ENCODE results near the gene DBN1.

Gene DBN1

GRCh38 chr5:177476531-177477233 lies 3.2 kb upstream of the DBN1 start:
- Histone ChIP-seq H3K27me3 (ENCODE audit: control insufficient read depth, insufficient read depth, low read length) (no peaks in the 10 kb centered on the region), H3K9ac (ENCODE audit: low read depth, low read length) (no peak overlapping the region), H3K4me2 (ENCODE audit: low read length) (no peak overlapping the region), H3K36me3 (ENCODE audit: insufficient read depth, low read length) (peaks cover 10% of the 10 kb centered on the region), H3K9me3 (replicated peaks; ENCODE audit: low read length) (no peaks in the 10 kb centered on the region), H3K4me1 (ENCODE audit: control insufficient read depth, insufficient read depth, low read length) (peaks cover 33% of the 10 kb centered on the region), H3K4me3 (ENCODE audit: low read length) (no peak overlapping the region)

- no peaks in the 10 kb centered on the region for H3K27me3 ChIP-seq (ENCODE audit: control insufficient read depth, insufficient read depth, low read length)
- peaks cover 13% of the 10 kb centered on the region for H3K36me3 ChIP-seq (ENCODE audit: insufficient read depth, low read length)
- no peak overlapping the region for H3K4me2 ChIP-seq (ENCODE audit: low read length)
- no peaks in the 10 kb centered on the region for H3K9me3 ChIP-seq (replicated peaks; ENCODE audit: low read length)
- no peak overlapping the region for H3K9ac ChIP-seq (ENCODE audit: low read depth, low read length)
- no peak overlapping the region for H3K4me3 ChIP-seq (ENCODE audit: low read length)
- H3K4me1 ChIP-seq (ENCODE audit: control insufficient read depth, insufficient read depth, low read length) = peaks cover 38% of the 10 kb centered on the region
Measured at GRCh38 chr5:177475563-177476427, 2.4 kb upstream of the DBN1 start.

GRCh38 chr5:177474846-177475562 lies 1.6 kb upstream of the DBN1 start:
- Histone ChIP-seq H3K4me1 (ENCODE audit: control insufficient read depth, insufficient read depth, low read length) (peaks cover 41% of the 10 kb centered on the region), H3K4me3 (ENCODE audit: low read length) (no peak overlapping the region), H3K4me2 (ENCODE audit: low read length) (no peak overlapping the region), H3K9ac (ENCODE audit: low read depth, low read length) (no peak overlapping the region), H3K27me3 (ENCODE audit: control insufficient read depth, insufficient read depth, low read length) (no peaks in the 10 kb centered on the region), H3K36me3 (ENCODE audit: insufficient read depth, low read length) (peaks cover 18% of the 10 kb centered on the region), H3K9me3 (replicated peaks; ENCODE audit: low read length) (no peaks in the 10 kb centered on the region)

GRCh38 chr5:177474002-177474476 lies 605 bp upstream of the DBN1 start:
- no peaks in the 10 kb centered on the region for H3K27me3 ChIP-seq (ENCODE audit: control insufficient read depth, insufficient read depth, low read length)
- no peak overlapping the region for H3K4me3 ChIP-seq (ENCODE audit: low read length)
- peak overlapping the region; percentile 10 for H3K4me2 ChIP-seq (ENCODE audit: low read length)
- H3K4me1 ChIP-seq (ENCODE audit: control insufficient read depth, insufficient read depth, low read length) = peaks cover 41% of the 10 kb centered on the region
- H3K9me3 ChIP-seq (replicated peaks; ENCODE audit: low read length) = no peaks in the 10 kb centered on the region
- H3K36me3 ChIP-seq (ENCODE audit: insufficient read depth, low read length) = peaks cover 13% of the 10 kb centered on the region
- no peak overlapping the region for H3K9ac ChIP-seq (ENCODE audit: low read depth, low read length)

GRCh38 chr5:177472460-177473442 lies 683 bp downstream of the DBN1 start:
- peak overlapping the region; percentile 92 for H3K4me3 ChIP-seq (ENCODE audit: low read length)
- H3K4me1 ChIP-seq (ENCODE audit: control insufficient read depth, insufficient read depth, low read length) = peaks cover 45% of the 10 kb centered on the region
- peaks cover 19% of the 10 kb centered on the region for H3K36me3 ChIP-seq (ENCODE audit: insufficient read depth, low read length)
- no peaks in the 10 kb centered on the region for H3K27me3 ChIP-seq (ENCODE audit: control insufficient read depth, insufficient read depth, low read length)
- H3K9ac ChIP-seq (ENCODE audit: low read depth, low read length) = peak overlapping the region; percentile 86
- peak overlapping the region; percentile 98 for H3K4me2 ChIP-seq (ENCODE audit: low read length)
- H3K9me3 ChIP-seq (replicated peaks; ENCODE audit: low read length) = no peaks in the 10 kb centered on the region

GRCh38 chr5:177471610-177472356 lies 1.7 kb downstream of the DBN1 start:
- H3K9ac ChIP-seq (ENCODE audit: low read depth, low read length) = peak overlapping the region; percentile 86
- peak overlapping the region; percentile 98 for H3K4me2 ChIP-seq (ENCODE audit: low read length)
- peaks cover 25% of the 10 kb centered on the region for H3K36me3 ChIP-seq (ENCODE audit: insufficient read depth, low read length)
- no peaks in the 10 kb centered on the region for H3K9me3 ChIP-seq (replicated peaks; ENCODE audit: low read length)
- H3K4me1 ChIP-seq (ENCODE audit: control insufficient read depth, insufficient read depth, low read length) = peaks cover 43% of the 10 kb centered on the region
- H3K27me3 ChIP-seq (ENCODE audit: control insufficient read depth, insufficient read depth, low read length) = no peaks in the 10 kb centered on the region
- H3K4me3 ChIP-seq (ENCODE audit: low read length) = peak overlapping the region; percentile 92

GRCh38 chr5:177470759-177471536 lies 2.5 kb downstream of the DBN1 start:
- Histone ChIP-seq H3K36me3 (ENCODE audit: insufficient read depth, low read length) (peaks cover 33% of the 10 kb centered on the region), H3K4me3 (ENCODE audit: low read length) (peak overlapping the region; percentile 92), H3K27me3 (ENCODE audit: control insufficient read depth, insufficient read depth, low read length) (no peaks in the 10 kb centered on the region), H3K4me2 (ENCODE audit: low read length) (peak overlapping the region; percentile 98), H3K9ac (ENCODE audit: low read depth, low read length) (no peak overlapping the region), H3K4me1 (ENCODE audit: control insufficient read depth, insufficient read depth, low read length) (peaks cover 40% of the 10 kb centered on the region), H3K9me3 (replicated peaks; ENCODE audit: low read length) (no peaks in the 10 kb centered on the region)

- Histone ChIP-seq H3K4me3 (ENCODE audit: low read length) (no peak overlapping the region), H3K4me2 (ENCODE audit: low read length) (peak overlapping the region; percentile 98), H3K27me3 (ENCODE audit: control insufficient read depth, insufficient read depth, low read length) (no peaks in the 10 kb centered on the region), H3K9me3 (replicated peaks; ENCODE audit: low read length) (peaks cover 4% of the 10 kb centered on the region), H3K9ac (ENCODE audit: low read depth, low read length) (no peak overlapping the region), H3K36me3 (ENCODE audit: insufficient read depth, low read length) (peaks cover 44% of the 10 kb centered on the region), H3K4me1 (ENCODE audit: control insufficient read depth, insufficient read depth, low read length) (peaks cover 40% of the 10 kb centered on the region)
Measured at GRCh38 chr5:177469750-177470525, 3.5 kb downstream of the DBN1 start.
